Muscle of arm (tissue), 12 donors: ENCODE data around the gene MAP3K20. TPM values are rescaled to one million over a fixed set of nuclear protein-coding genes. Genes with fewer than 3 reads are reported as not detected.
"Not testable (repeated sequence)": the region's sequence is repeated elsewhere in the genome, so short reads cannot be mapped to it uniquely, and the experiment has no call there.

ENCODE experiments used
- DNase-seq: peaks from one replicate; pipeline ENCODE4 v3.0.0-alpha.2; 2013
- polyA plus RNA-seq, 12 donors: library from polyadenylated mRNA; unstranded; fragments of 120-200 nt; gene quantifications; one replicate each; pipeline ENCODE4 v1.2.1, GENCODE V29; 2013; ENCODE audit not compliant: insufficient read length in 12 of 12

The MAP3K20 gene
- polyA plus RNA-seq, 12 donors = 48.8 to 480 (median 105) TPM

DNA sequence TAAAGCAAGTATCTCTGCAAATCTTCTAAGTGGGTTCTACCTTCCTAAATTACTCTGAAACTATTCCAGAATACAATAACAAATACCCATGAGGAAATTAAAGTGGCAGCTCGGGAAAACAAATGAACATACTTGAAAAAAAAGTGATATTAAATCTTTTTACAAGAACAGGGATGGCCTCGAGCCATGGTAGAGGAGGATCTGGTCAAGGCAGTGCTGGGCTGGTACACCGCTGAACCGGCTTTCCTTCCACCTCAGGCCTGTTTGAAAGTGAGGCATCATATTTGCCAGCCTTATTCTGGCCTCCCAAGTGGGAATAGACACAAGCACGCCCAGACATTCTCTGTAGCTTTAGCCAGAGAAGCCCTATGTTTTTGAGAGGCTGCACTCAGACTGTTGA, 154.5 kb downstream of the MAP3K20 start:
- DNase-seq = no peak

GRCh38 chr2:173231042-173231441, 155.4 kb downstream of the MAP3K20 start:
- peak; percentile 38 for DNase-seq

DNA sequence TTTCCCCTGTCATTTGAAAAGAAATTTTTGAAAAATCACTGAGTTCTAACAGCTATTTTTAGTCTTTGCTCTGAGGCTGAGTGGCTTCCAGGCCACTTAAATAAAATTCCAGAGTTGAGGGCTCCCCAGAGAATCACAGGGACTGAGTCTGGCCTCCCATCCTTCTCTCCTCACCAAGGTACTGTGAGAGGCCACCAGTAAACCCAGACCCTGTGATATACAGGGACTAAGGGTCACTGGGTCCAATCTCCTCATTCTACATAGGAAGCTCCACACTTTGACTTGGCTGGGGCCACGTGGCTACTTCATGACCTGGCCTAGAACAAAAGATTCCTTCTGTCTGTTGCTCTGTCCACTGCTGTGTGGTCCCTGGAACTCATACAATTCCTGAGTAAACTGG, 155.8 kb downstream of the MAP3K20 start:
- no peak for DNase-seq

DNA sequence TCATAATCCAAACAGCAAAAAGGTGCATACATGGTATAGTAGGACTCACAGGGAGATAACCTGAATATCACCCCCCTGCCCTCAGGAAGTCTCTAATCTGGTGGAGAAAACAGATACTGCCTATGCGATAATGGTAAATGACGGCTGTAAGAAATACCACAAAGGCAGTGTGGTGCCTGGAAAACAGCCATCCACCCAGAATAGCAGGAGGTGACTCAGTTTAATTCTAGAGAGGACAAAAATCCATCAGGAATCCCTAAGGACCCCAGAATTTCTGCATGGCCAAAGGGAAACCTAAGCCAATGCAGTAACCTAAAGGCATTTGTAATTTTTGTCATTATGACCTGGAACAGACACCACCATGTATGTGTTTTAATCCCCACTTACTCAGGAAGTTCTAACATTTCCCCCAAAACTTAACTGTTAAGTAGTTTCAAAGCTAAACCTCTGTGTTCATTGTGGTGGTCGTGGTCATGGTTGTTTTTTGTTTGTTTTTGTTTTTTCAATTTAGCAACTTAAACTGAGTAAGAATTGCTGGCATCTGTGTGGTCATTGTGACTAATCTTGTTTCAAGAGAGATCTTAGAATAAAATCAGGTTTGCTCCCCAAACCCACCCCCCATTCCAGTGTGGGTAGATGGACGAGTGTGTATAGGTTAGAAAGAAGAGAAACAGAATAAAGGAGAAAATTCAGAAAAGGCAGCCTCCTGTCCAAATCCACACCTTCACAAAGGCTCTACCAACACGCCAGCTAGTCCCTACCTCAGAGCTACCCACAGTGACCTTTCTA, 157.5 kb downstream of the MAP3K20 start:
- DNase-seq = no peak

- DNase-seq = no peak
Measured at GRCh38 chr2:173235947-173236803, 160.5 kb downstream of the MAP3K20 start.

DNA sequence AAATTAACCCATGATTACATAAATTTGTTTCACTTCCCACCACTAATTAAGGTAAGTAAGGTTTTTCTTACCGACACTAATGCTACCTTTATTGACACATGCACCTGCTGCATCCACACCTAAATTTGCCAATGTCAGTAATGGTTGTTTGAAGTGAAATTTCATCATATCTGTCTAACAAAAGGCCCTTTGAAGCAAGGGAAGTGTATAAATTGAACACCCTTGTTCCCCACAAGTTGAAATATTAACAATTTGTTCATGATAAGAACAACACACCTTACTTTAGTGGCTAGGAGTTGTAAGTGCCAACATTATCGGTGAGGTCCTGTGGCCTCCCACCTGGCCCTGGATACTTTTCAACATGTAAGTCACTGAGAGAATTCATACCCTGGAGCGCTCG, 162.7 kb downstream of the MAP3K20 start:
- no peak for DNase-seq

- no peak for DNase-seq
Measured at GRCh38 chr2:173238831-173239230, 163.2 kb downstream of the MAP3K20 start.

GRCh38 chr2:173239644-173240043, 164.0 kb downstream of the MAP3K20 start:
- no peak for DNase-seq

DNA sequence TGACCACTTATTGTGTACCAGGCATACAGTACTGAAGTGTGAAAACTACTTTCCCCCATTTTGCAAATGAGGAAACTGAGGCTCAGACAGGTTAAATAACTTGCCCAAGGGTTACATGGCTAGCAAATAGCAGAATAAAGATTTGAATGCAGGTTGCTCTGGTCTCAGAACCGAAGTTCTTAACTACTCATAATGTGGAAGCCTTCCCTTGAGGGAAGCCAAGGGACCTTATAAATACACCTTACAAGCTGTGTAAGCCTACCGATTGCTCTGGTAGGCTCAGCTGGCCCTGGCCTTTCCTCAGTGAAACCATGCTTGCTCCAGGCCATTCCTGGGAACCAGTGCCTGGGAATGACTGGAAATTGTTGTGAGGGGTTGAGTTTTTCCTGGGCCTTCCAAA, 164.4 kb downstream of the MAP3K20 start:
- no peak for DNase-seq

DNA sequence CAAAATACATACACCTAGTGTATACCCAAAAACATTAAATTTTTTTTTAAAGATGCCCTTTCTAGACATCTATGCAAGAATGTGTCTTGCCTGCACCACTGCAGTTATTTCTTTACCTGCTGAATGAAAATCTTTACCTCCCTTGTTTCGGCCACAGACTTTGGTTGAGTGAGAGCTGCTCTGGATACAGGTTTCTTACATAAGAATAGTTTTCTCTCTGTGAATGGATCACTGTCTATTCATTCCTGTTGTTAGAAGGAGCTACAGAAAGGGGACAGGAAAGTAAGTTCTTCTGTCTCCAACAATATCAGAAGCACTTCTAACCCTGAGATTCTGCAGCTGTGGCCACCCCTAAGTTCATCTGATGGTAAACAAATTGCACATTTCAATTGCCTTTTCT, 166.0 kb downstream of the MAP3K20 start:
- no peak for DNase-seq

DNA sequence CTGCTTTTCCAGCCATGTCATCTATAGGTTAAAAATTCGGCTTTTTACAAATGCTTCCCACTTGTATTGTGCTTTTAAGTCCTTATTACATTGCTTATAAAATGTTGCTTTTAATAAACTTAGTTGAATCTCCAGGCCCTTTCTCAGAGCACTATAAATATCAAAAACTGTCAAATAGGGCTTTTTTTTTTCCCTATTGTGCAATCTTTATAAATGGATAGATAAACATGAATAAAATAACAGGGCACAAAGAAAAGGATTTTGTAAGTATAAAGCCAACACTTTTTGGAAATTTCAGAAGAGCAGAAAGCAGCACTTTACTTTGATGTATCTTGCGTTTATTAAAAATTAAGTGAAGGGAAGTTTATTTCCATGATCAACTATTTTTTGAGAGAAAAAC, 171.5 kb downstream of the MAP3K20 start:
- no peak for DNase-seq

- DNase-seq = no peak
Measured at GRCh38 chr2:173248381-173248780, 172.7 kb downstream of the MAP3K20 start.

GRCh38 chr2:173249661-173250641, 174.3 kb downstream of the MAP3K20 start:
- no peak for DNase-seq

DNA sequence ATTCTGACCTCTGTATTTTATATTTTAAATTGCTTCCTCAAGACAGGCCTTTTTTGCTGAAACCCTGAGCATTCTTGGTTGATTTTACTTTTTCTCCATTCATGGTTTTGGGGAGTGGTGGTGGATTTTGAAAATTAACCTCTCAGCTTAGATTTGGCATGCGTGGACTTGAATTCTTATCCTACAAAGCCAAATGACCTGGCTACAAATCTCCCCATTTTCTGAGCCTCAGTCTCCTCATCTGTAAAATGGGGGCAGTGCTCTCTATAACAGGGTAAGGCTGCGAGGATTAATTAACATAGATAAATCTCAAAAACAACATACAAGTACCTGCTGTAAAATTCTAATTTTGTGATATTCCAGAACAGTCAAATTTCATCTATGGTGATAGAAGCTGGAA, 175.6 kb downstream of the MAP3K20 start:
- DNase-seq = no peak

DNA sequence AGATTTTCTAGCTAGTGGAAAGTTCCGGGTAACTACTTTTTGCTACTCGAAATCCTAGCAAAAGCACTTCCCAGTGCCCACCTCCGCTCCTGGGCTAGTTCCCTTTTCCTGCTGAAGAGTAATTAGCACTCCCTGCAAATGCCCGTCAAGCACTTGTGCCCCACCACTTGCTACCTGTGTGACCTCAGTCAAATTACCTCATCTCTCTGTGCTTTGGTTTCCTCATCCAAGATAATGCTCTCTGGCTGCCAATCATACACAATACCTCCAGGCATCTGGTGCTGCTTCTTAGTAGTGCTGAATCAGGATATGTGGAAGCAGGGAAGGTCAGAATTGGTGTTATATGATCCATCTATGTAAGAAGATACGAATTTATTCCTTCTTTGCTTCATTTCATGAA, 176.9 kb downstream of the MAP3K20 start:
- no peak for DNase-seq

GRCh38 chr2:173254659-173255058, 179.0 kb downstream of the MAP3K20 start:
- no peak for DNase-seq

DNA sequence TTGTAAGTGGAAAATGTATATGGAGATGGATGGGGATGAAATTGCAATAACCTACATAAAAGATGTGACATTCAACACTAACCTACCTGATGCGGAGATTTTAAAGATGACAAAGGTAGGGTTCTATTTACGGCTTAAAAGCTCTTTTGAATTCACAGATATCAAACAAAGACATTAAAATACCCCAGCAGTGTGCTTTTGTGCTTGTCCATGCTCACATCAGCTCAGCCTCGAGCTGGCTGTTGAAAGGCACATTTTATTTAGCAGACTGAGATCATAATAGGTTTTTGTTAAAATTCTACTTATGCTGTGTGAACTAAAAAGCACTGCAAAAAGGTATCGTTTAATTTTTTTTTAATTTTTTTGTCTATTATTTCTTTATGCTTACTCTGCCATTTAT, 183.1 kb downstream of the MAP3K20 start:
- no peak for DNase-seq

DNA sequence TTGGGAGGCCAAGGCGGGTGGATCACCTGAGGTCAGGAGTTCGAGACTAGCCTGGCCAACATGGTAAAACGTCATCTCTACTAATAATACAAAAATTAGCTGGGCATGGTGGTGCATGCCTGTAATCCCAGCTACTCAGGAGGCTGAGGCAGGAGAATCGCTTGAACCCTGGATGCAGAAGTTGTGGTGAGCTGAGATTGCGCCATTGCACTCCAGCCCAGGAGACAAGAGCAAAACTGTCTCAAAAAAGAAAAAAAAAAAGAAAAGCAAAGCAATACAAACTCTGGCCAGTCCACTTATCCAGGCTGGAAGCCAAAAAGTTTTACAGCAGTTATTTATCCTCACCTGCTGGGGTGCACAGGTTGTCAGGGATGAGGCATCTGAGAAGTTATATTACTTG, 186.7 kb downstream of the MAP3K20 start:
- DNase-seq = not testable (repeated sequence)

GRCh38 chr2:173264151-173264550, 188.5 kb downstream of the MAP3K20 start:
- DNase-seq = no peak

GRCh38 chr2:173264603-173265366, 189.1 kb downstream of the MAP3K20 start:
- no peak for DNase-seq

- DNase-seq = no peak
Measured at GRCh38 chr2:173271135-173271534, 195.5 kb downstream of the MAP3K20 start.
